ENCODE data around the gene PRKCE.
"Not testable (repeated sequence)": the region's sequence is repeated elsewhere in the genome, so short reads cannot be mapped to it uniquely, and the experiment has no call there.

PRKCE gene

GRCh38 chr2:45699032-45699658 lies 47.7 kb downstream of the PRKCE start:
- DNase-seq: no peak

GRCh38 chr2:45700407-45701013 lies 49.0 kb downstream of the PRKCE start:
- no peak for DNase-seq

GRCh38 chr2:45705233-45705632 lies 53.8 kb downstream of the PRKCE start:
- DNase-seq: no peak

GRCh38 chr2:45706033-45706432 lies 54.6 kb downstream of the PRKCE start:
- DNase-seq: no peak

- no peak for DNase-seq
Observed at GRCh38 chr2:45707006-45707405, 55.5 kb downstream of the PRKCE start.

- no peak for DNase-seq
Observed at GRCh38 chr2:45707661-45708060, 56.2 kb downstream of the PRKCE start.

- DNase-seq: no peak
Observed at GRCh38 chr2:45708501-45708900, 57.0 kb downstream of the PRKCE start.

- no peak for DNase-seq
Observed at GRCh38 chr2:45709137-45709536, 57.7 kb downstream of the PRKCE start.

- no peak for DNase-seq
Observed at GRCh38 chr2:45710468-45710867, 59.0 kb downstream of the PRKCE start.

- no peak for DNase-seq
Observed at GRCh38 chr2:45711224-45711623, 59.7 kb downstream of the PRKCE start.

- DNase-seq: no peak
Observed at GRCh38 chr2:45712570-45712969, 61.1 kb downstream of the PRKCE start.

GRCh38 chr2:45713136-45713535 lies 61.7 kb downstream of the PRKCE start:
- no peak for DNase-seq

- no peak for DNase-seq
Observed at GRCh38 chr2:45713591-45713990, 62.1 kb downstream of the PRKCE start.

- DNase-seq: no peak
Observed at GRCh38 chr2:45714679-45715078, 63.2 kb downstream of the PRKCE start.

- DNase-seq: no peak
Observed at GRCh38 chr2:45715601-45716379, 64.3 kb downstream of the PRKCE start.

- not testable (repeated sequence) for DNase-seq
Observed at GRCh38 chr2:45716432-45716831, 65.0 kb downstream of the PRKCE start.

GRCh38 chr2:45716915-45717314 lies 65.4 kb downstream of the PRKCE start:
- DNase-seq: no peak

GRCh38 chr2:45720210-45720609 lies 68.7 kb downstream of the PRKCE start:
- no peak for DNase-seq

- no peak for DNase-seq
Observed at GRCh38 chr2:45721150-45721549, 69.7 kb downstream of the PRKCE start.

- DNase-seq: no peak
Observed at GRCh38 chr2:45722477-45722876, 71.0 kb downstream of the PRKCE start.

- DNase-seq: no peak
Observed at GRCh38 chr2:45723857-45724256, 72.4 kb downstream of the PRKCE start.

GRCh38 chr2:45724335-45724734 lies 72.9 kb downstream of the PRKCE start:
- DNase-seq: no peak

GRCh38 chr2:45725731-45726130 lies 74.3 kb downstream of the PRKCE start:
- no peak for DNase-seq

- DNase-seq: no peak
Observed at GRCh38 chr2:45726188-45726587, 74.7 kb downstream of the PRKCE start.
